ENCODE results near the gene FILIP1L.

- no peak for TF ChIP-seq SP1 (IDR thresholded peaks at IDR 0.05; ENCODE audit: low read depth, low read length)
- TF ChIP-seq EGR1 (IDR thresholded peaks at IDR 0.05; ENCODE audit: borderline replicate concordance, low read depth, low read length) = no peak
- no peak for TF ChIP-seq POLR2AphosphoS5 (IDR thresholded peaks at IDR 0.05; ENCODE audit: low read depth, low read length)
- no peak for TF ChIP-seq CTCF (IDR thresholded peaks at IDR 0.05; ENCODE audit: control extremely low read depth in 1 of 3, insufficient read depth in 1 of 3, low read depth in 1 of 3, low read length in 3 of 3)
Observed at GRCh38 chr3:99974989-99975388, 139.3 kb downstream of the FILIP1L start.

All from H1 (cell line).